Sigmoid colon (tissue), 7 donors: Measurements from ENCODE around the gene ROR1. TPM values are rescaled to one million over a fixed set of nuclear protein-coding genes. Genes with fewer than 3 reads are reported as not detected.

Experiments
- DNase-seq: peaks from one replicate; pipeline ENCODE4 v3.0.0-alpha.2; 2019
- H3K27ac ChIP-seq, 4 donors: fragments of 200-600 bp; sonication (generic); one replicate each; pipeline ENCODE4 v1.5.1; 2016 to 2019; ENCODE audit warnings: mild to moderate bottlenecking in 1 of 4
- H3K27me3 ChIP-seq, 3 donors: fragments of 200-600 bp; sonication (generic); one replicate each; pipeline ENCODE4 v1.5.1; 2019; ENCODE audit warnings: mild to moderate bottlenecking in 1 of 3
- H3K36me3 ChIP-seq, 4 donors: fragments of 200-600 bp; sonication (generic); one replicate each; pipeline ENCODE4 v1.5.1; 2016 to 2019
- H3K4me1 ChIP-seq, 4 donors: fragments of 200-600 bp; sonication (generic); one replicate each; pipeline ENCODE4 v1.5.1; 2017 to 2019
- H3K4me3 ChIP-seq, 4 donors: fragments of 200-600 bp; sonication (generic); one replicate each; pipeline ENCODE4 v1.5.1; 2017 to 2019; ENCODE audit warnings: mild to moderate bottlenecking in 2 of 4, moderate library complexity in 1 of 4
- H3K9me3 ChIP-seq, 4 donors: fragments of 200-600 bp in 3 of 4; sonication (generic) in 3 of 4; one replicate each; pipeline versions ENCODE4 v1.5.1 to v1.6.1; 2013 to 2019
- EP300 ChIP-seq, 4 donors: sonication (generic); formaldehyde crosslinking; IDR thresholded peaks; one replicate each; pipeline ENCODE4 v1.6.1; 2017; ENCODE audit warnings: antibody characterized with exemption in 4 of 4
- POLR2A ChIP-seq, 2 donors: fragments of 450-650 bp; IDR thresholded peaks; one replicate each; pipeline ENCODE4 v1.6.1; 2016; ENCODE audit warnings: antibody characterized with exemption in 2 of 2, mild to moderate bottlenecking in 2 of 2, moderate library complexity in 2 of 2
- POLR2AphosphoS5 ChIP-seq, 4 donors: sonication (generic); formaldehyde crosslinking; IDR thresholded peaks; one replicate each; pipeline ENCODE4 v1.6.1; 2017; ENCODE audit warnings: antibody characterized with exemption in 4 of 4
- WGBS, 2 donors: extraction: QIAGEN DNeasy Blood & Tissue Kit; methylation state at CpG; one replicate each; pipeline ENCODE4 v1.1.7; 2013; 5-methylcytosine and 5-hydroxymethylcytosine counted together
- intact Hi-C: fragments of 100-400 bp; cut with DNase I; formaldehyde crosslinking; loops from one replicate; pipeline ENCODE4 v1.15.1; 2023
- polyA plus RNA-seq, 3 donors: library from polyadenylated mRNA; stranded (reverse); fragments of 200-250 nt; gene quantifications; one replicate each; pipeline ENCODE4 v1.2.3, GENCODE V29; 2013
- small RNA-seq, 3 donors: library from RNA; depleted of rRNA; stranded (forward); fragments of <200 nt; gene quantifications; one replicate each; pipeline ENCODE3, GENCODE V24; 2016
- total RNA-seq, 4 donors: library from RNA; depleted of rRNA; stranded (reverse); fragments of >200 nt; gene quantifications; one replicate each; pipeline ENCODE4 v1.1.0, GENCODE V29; 2016
- TF ChIP-seq, protein P1 (sequence below), 4 experiments: fragments of 450-650 bp in 3 of 4; fragments of 200-600 bp in 1 of 4; IDR thresholded peaks; one replicate each; pipeline ENCODE4 v1.5.1; 2016 to 2019; ENCODE audit warnings: antibody characterized with exemption in 4 of 4, mild to moderate bottlenecking in 3 of 4, moderate library complexity in 2 of 4
- donor health status: healthy with polysubstance abuse.
- donor health status: Bipolar disorder and iron deficiency.
- donor health status: healthy.

Gene ROR1
- total and polyA plus RNA-seq, 7 donors = under 0.01 to 37.1 (median 27.3) TPM

DNA sequence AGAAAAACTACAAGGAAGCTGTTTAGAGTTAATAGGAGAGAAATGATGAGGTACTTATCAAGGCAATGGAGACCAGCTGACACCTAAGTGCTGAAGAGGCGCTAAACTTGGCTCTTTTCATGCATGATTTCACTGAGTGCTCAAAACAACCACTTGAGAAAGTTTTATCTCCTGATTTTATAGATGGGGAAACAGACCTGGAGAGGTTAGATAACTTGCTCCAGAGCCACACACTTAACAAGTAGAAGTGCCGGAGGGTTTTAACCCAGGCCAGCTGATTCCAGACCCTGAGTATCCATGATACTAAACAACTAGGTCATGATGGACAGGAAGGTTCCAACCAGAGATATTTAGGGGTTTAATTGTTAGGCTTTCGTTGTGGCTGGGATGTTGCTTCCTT is 455.5 kb downstream of the ROR1 start:
- H3K36me3 ChIP-seq = no peaks in the 10 kb centered on the region
- no peaks in the 10 kb centered on the region for H3K4me1 ChIP-seq
- no peaks in the 10 kb centered on the region for H3K27me3 ChIP-seq
- H3K9me3 ChIP-seq = no peaks in the 10 kb centered on the region
- intact Hi-C loops = no loop called here
- H3K4me3 ChIP-seq = no peak overlapping the region
- TF ChIP-seq, protein P1, sequence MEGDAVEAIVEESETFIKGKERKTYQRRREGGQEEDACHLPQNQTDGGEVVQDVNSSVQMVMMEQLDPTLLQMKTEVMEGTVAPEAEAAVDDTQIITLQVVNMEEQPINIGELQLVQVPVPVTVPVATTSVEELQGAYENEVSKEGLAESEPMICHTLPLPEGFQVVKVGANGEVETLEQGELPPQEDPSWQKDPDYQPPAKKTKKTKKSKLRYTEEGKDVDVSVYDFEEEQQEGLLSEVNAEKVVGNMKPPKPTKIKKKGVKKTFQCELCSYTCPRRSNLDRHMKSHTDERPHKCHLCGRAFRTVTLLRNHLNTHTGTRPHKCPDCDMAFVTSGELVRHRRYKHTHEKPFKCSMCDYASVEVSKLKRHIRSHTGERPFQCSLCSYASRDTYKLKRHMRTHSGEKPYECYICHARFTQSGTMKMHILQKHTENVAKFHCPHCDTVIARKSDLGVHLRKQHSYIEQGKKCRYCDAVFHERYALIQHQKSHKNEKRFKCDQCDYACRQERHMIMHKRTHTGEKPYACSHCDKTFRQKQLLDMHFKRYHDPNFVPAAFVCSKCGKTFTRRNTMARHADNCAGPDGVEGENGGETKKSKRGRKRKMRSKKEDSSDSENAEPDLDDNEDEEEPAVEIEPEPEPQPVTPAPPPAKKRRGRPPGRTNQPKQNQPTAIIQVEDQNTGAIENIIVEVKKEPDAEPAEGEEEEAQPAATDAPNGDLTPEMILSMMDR (IDR thresholded peaks at IDR 0.05) = no peak
- TF ChIP-seq EP300 (IDR thresholded peaks at IDR 0.05) = no peak
- no peak for TF ChIP-seq POLR2A (IDR thresholded peaks at IDR 0.05)
- no peak for TF ChIP-seq POLR2AphosphoS5 (IDR thresholded peaks at IDR 0.05)
- DNase-seq = no peak
- no peak overlapping the region for H3K27ac ChIP-seq
- 81 to 82% methylated on average over 3 of the region's 3 CpGs for WGBS, 2 donors

Small RNA genes lying within 50 kb of the gene (small RNA-seq; reads per million reads assigned to genes)
- gene RF00019 (0 reads per million in 3 donors), gene RNU6-809P (0 reads per million in 3 donors)

Other genes with a start within 250 kb of the ROR1 start
- 10 to 100 TPM; 53.3 to 59.6 (median 55.9) TPM for gene PGM1, start 180.6 kb upstream of the ROR1 start, total RNA-seq
- gene PGM1, start 180.6 kb upstream of the ROR1 start, polyA plus RNA-seq = 10 to 100 TPM; 36.1 to 59.0 (median 53.5) TPM